Muscle of arm (tissue), 12 donors: ENCODE results near the gene GANAB. TPM values are rescaled to one million over a fixed set of nuclear protein-coding genes. Genes with fewer than 3 reads are reported as not detected.

Experiments used
- DNase-seq: peaks from one replicate; pipeline ENCODE4 v3.0.0-alpha.2; 2013
- polyA plus RNA-seq, 12 donors: library from polyadenylated mRNA; unstranded; fragments of 120-200 nt; gene quantifications; one replicate each; pipeline ENCODE4 v1.2.1, GENCODE V29; 2013; ENCODE audit not compliant: insufficient read length in 12 of 12

GANAB gene
- polyA plus RNA-seq, 12 donors: 131 to 283 (median 176) TPM

DNA sequence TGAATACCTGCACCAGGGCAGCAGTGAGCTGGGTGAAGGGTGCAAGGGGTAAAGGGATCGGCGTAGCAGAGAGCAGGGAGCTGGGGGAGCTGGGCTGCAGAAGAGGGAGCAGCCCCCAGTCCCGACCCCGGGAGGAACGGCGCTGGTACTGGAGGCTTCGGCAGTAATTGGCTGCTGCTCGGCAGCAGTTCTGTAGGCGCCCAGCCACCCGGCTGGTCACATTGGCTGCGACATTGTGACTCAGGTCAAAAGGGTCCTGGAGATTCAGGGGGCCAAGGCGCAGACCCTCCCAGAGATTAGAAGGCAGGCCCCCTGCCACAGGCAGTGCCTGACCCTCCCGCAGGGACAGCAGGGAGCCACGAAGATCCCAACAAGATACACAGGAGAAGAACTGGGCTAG is 70.6 kb downstream of the GANAB start:
- no peak for DNase-seq

DNA sequence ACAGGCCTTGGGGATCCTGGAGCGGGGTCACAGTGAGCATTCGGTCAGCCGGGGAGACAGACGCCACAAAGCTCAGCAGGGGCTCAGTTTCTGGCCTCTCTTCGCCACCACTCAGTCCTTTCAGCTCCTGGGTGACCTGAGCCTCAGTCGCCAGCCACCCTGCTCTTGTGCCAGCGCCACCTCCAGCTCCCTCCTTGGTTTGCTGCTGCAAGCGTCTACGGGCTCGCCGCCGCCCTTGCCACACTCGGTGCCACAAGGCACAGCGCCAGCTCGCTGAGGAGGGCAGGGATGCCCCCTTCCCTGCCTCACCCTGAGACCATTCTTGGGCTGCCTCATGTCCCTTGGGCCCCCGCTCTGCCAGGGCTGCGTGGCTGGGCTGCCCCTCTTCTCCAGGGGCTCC is 71.3 kb downstream of the GANAB start:
- DNase-seq: no peak

Other genes starting within 250 kb of the GANAB start
- gene SCGB1A1, start 227.6 kb downstream of the GANAB start, polyA plus RNA-seq: not detected
- gene AHNAK, start 99.8 kb downstream of the GANAB start, polyA plus RNA-seq: 100 to 1,000 TPM; 101 to 395 (median 301) TPM
- 1,000 to 10,000 TPM in 11 of 12 donors, 100 to 1,000 TPM in 1; 357 to 3,515 (median 3,174) TPM for gene EEF1G, start 72.7 kb downstream of the GANAB start, polyA plus RNA-seq
- gene TUT1, start 55.1 kb downstream of the GANAB start, polyA plus RNA-seq: 10 to 100 TPM in 10 of 12 donors, 1 to 10 TPM in 1, not detected in 1; 7.8 to 17.4 (median 14.4) TPM
- gene MTA2, start 44.7 kb downstream of the GANAB start, polyA plus RNA-seq: 100 to 1,000 TPM in 1 of 12 donors, 10 to 100 TPM in 11; 29.1 to 168 (median 45.1) TPM
- 10 to 100 TPM in 11 of 12 donors, not detected in 1; 12.1 to 35.5 (median 16.2) TPM for gene EML3, start 33.8 kb downstream of the GANAB start, polyA plus RNA-seq
- 1 to 10 TPM in 9 of 12 donors, under 1 TPM in 1, not detected in 2; 0.87 to 3.2 (median 1.6) TPM for gene ROM1, start 33.4 kb downstream of the GANAB start, polyA plus RNA-seq
- gene B3GAT3, start 24.6 kb downstream of the GANAB start, polyA plus RNA-seq: 10 to 100 TPM in 11 of 12 donors, not detected in 1; 13.2 to 40.2 (median 15.7) TPM
- 10 to 100 TPM in 7 of 12 donors, 1 to 10 TPM in 4, not detected in 1; 8.0 to 13.0 (median 10.7) TPM for gene INTS5, start 6.7 kb upstream of the GANAB start, polyA plus RNA-seq
- 10 to 100 TPM in 11 of 12 donors, not detected in 1; 27.4 to 66.5 (median 34.9) TPM for gene C11orf98, start 18.6 kb upstream of the GANAB start, polyA plus RNA-seq
- 1 to 10 TPM in 10 of 12 donors, not detected in 2; 2.3 to 3.6 (median 2.8) TPM for gene CSKMT, start 18.7 kb upstream of the GANAB start, polyA plus RNA-seq
- gene UQCC3, start 25.1 kb upstream of the GANAB start, polyA plus RNA-seq: 1 to 10 TPM in 10 of 12 donors, not detected in 2; 4.2 to 6.5 (median 4.7) TPM
- 1 to 10 TPM in 11 of 12 donors, not detected in 1; 3.3 to 9.5 (median 6.4) TPM for gene LBHD1, start 25.7 kb upstream of the GANAB start, polyA plus RNA-seq
- gene UBXN1, start 32.5 kb upstream of the GANAB start, polyA plus RNA-seq: 100 to 1,000 TPM in 11 of 12 donors, not detected in 1; 110 to 172 (median 124) TPM
- 10 to 100 TPM in 11 of 12 donors, not detected in 1; 13.6 to 31.1 (median 17.5) TPM for gene LRRN4CL, start 42.9 kb upstream of the GANAB start, polyA plus RNA-seq
- gene BSCL2, start 60.8 kb upstream of the GANAB start, polyA plus RNA-seq: 10 to 100 TPM in 11 of 12 donors, not detected in 1; 16.3 to 71.7 (median 23.7) TPM
- 1 to 10 TPM in 1 of 12 donors, under 1 TPM in 8, not detected in 3; 0.34 to 1.2 (median 0.70) TPM for gene GNG3, start 61.1 kb upstream of the GANAB start, polyA plus RNA-seq
- 10 to 100 TPM in 11 of 12 donors, not detected in 1; 40.6 to 57.1 (median 49.4) TPM for gene HNRNPUL2, start 80.8 kb upstream of the GANAB start, polyA plus RNA-seq
- gene TTC9C, start 81.9 kb upstream of the GANAB start, polyA plus RNA-seq: 10 to 100 TPM in 11 of 12 donors, not detected in 1; 26.5 to 59.9 (median 30.2) TPM
- 1 to 10 TPM in 10 of 12 donors, not detected in 2; 3.1 to 5.1 (median 4.2) TPM for gene ZBTB3, start 107.5 kb upstream of the GANAB start, polyA plus RNA-seq
- 100 to 1,000 TPM in 2 of 12 donors, 10 to 100 TPM in 9, not detected in 1; 60.7 to 102 (median 88.3) TPM for gene POLR2G, start 115.0 kb upstream of the GANAB start, polyA plus RNA-seq
- gene TAF6L, start 124.8 kb upstream of the GANAB start, polyA plus RNA-seq: 10 to 100 TPM in 11 of 12 donors, not detected in 1; 11.8 to 67.7 (median 14.6) TPM
- 10 to 100 TPM in 11 of 12 donors, not detected in 1; 25.7 to 41.4 (median 28.8) TPM for gene TMEM179B, start 140.8 kb upstream of the GANAB start, polyA plus RNA-seq
- 10 to 100 TPM in 10 of 12 donors, not detected in 2; 11.9 to 16.9 (median 15.1) TPM for gene TMEM223, start 145.4 kb upstream of the GANAB start, polyA plus RNA-seq
- gene NXF1, start 158.8 kb upstream of the GANAB start, polyA plus RNA-seq: 100 to 1,000 TPM in 1 of 12 donors, 10 to 100 TPM in 10, not detected in 1; 55.0 to 132 (median 69.9) TPM
- 10 to 100 TPM in 11 of 12 donors, not detected in 1; 29.8 to 50.9 (median 34.3) TPM for gene STX5, start 185.4 kb upstream of the GANAB start, polyA plus RNA-seq
- gene TEX54, start 186.2 kb upstream of the GANAB start, polyA plus RNA-seq: under 1 TPM in 2 of 12 donors, not detected in 10; 0.42 to 0.80 TPM
- 10 to 100 TPM in 11 of 12 donors, not detected in 1; 19.1 to 36.6 (median 30.7) TPM for gene WDR74, start 193.0 kb upstream of the GANAB start, polyA plus RNA-seq
- gene SLC3A2, start 234.3 kb upstream of the GANAB start, polyA plus RNA-seq: 100 to 1,000 TPM in 1 of 12 donors, 10 to 100 TPM in 10, not detected in 1; 32.8 to 132 (median 44.9) TPM